Panc1 (cell line): ENCODE measurements around the gene CLCN2.

Experiments
- POLR2AphosphoS5 ChIP-seq: IDR thresholded peaks from 2 replicates; pipeline ENCODE4 v1.6.1; 2012; ENCODE audit warnings: mild to moderate bottlenecking, low read depth, low read length, moderate library complexity
- SIN3A ChIP-seq: IDR thresholded peaks from 2 replicates; pipeline ENCODE4 v1.6.1; 2012; ENCODE audit warnings: low read depth, mild to moderate bottlenecking, low read length, moderate library complexity, borderline replicate concordance; ENCODE audit not compliant: insufficient read depth
- TF ChIP-seq, protein P1 (sequence below): fragments of 450-650 bp; IDR thresholded peaks from 2 replicates; pipeline ENCODE4 v1.5.1; 2017; ENCODE audit warnings: mild to moderate bottlenecking

GRCh38 chr3:184338511-184338945 lies 22.9 kb downstream of the CLCN2 start:
- TF ChIP-seq, protein P1, sequence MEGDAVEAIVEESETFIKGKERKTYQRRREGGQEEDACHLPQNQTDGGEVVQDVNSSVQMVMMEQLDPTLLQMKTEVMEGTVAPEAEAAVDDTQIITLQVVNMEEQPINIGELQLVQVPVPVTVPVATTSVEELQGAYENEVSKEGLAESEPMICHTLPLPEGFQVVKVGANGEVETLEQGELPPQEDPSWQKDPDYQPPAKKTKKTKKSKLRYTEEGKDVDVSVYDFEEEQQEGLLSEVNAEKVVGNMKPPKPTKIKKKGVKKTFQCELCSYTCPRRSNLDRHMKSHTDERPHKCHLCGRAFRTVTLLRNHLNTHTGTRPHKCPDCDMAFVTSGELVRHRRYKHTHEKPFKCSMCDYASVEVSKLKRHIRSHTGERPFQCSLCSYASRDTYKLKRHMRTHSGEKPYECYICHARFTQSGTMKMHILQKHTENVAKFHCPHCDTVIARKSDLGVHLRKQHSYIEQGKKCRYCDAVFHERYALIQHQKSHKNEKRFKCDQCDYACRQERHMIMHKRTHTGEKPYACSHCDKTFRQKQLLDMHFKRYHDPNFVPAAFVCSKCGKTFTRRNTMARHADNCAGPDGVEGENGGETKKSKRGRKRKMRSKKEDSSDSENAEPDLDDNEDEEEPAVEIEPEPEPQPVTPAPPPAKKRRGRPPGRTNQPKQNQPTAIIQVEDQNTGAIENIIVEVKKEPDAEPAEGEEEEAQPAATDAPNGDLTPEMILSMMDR = no peak
- TF ChIP-seq POLR2AphosphoS5 (no peak), SIN3A (no peak)
